SHP77 (cell line): ENCODE results near the gene RAMP3.
"Not testable (repeated sequence)": the region's sequence is repeated elsewhere in the genome, so short reads cannot be mapped to it uniquely, and the experiment has no call there.

Experiments
- DNase-seq, 2 experiments: peaks; one replicate each; lab custom pipeline; 2025; lab: John Stamatoyannopoulos, UW

RAMP3 gene

GRCh38 chr7:45157653-45158401 is at the start of gene RAMP3:
RAMP3 (plus strand) TSS chr7:45157791; CDS start chr7:45157829, 38 bp downstream.
- no peak for DNase-seq

- no peak for DNase-seq
Measured at GRCh38 chr7:45108863-45109262, 48.7 kb upstream of the RAMP3 start.

GRCh38 chr7:45111298-45112223 is 46.0 kb upstream of the RAMP3 start, which contains the start of gene TBRG4:
TBRG4 (minus strand) TSS chr7:45111697; CDS start chr7:45109237, 2,460 bp downstream.
- DNase-seq, result peak; percentile 95 to 97

GRCh38 chr7:45112648-45113047 is 44.9 kb upstream of the RAMP3 start:
- DNase-seq, result no peak

- not testable (repeated sequence) for DNase-seq
Measured at GRCh38 chr7:45114257-45114656, 43.3 kb upstream of the RAMP3 start.

GRCh38 chr7:45114926-45115325 is 42.7 kb upstream of the RAMP3 start:
- no peak for DNase-seq

GRCh38 chr7:45116048-45116447 is 41.5 kb upstream of the RAMP3 start:
- no peak for DNase-seq

GRCh38 chr7:45117582-45117981 is 40.0 kb upstream of the RAMP3 start:
- no peak for DNase-seq

GRCh38 chr7:45118292-45118691 is 39.3 kb upstream of the RAMP3 start:
- no peak for DNase-seq

- no peak for DNase-seq
Measured at GRCh38 chr7:45118889-45119331, 38.7 kb upstream of the RAMP3 start.

- no peak for DNase-seq
Measured at GRCh38 chr7:45119550-45119949, 38.0 kb upstream of the RAMP3 start.

GRCh38 chr7:45122975-45123860 is 34.4 kb upstream of the RAMP3 start:
- peak in 1 of 2 experiments; percentile 5 for DNase-seq

- no peak for DNase-seq
Measured at GRCh38 chr7:45123913-45124710, 33.5 kb upstream of the RAMP3 start.

- no peak for DNase-seq
Measured at GRCh38 chr7:45125193-45125904, 32.2 kb upstream of the RAMP3 start.

- DNase-seq, result no peak
Measured at GRCh38 chr7:45126201-45126600, 31.4 kb upstream of the RAMP3 start.

- no peak for DNase-seq
Measured at GRCh38 chr7:45126920-45127319, 30.7 kb upstream of the RAMP3 start.

GRCh38 chr7:45129181-45129800 is 28.3 kb upstream of the RAMP3 start:
- no peak for DNase-seq

GRCh38 chr7:45129906-45130305 is 27.7 kb upstream of the RAMP3 start:
- no peak for DNase-seq

GRCh38 chr7:45130910-45131309 is 26.7 kb upstream of the RAMP3 start:
- DNase-seq, result no peak

- no peak for DNase-seq
Measured at GRCh38 chr7:45131891-45132290, 25.7 kb upstream of the RAMP3 start.
